Dedifferentiated amniotic fluid mesenchymal stem cell (primary cell): Measurements from ENCODE around the gene CENPN.

Experiments
- DNase-seq: peaks from one replicate; pipeline ENCODE4 v3.0.0-alpha.2; 2016; ENCODE audit errors: extremely low spot score

CENPN gene

GRCh38 chr16:81006813-81007695, at the start of gene CENPN, which contains the start of gene CMC2:
Gene CENPN (plus strand): TSS chr16:81007214. CDS start chr16:81011940, 4,726 bp downstream.
Gene CMC2 (minus strand): TSS chr16:81006885. CDS start chr16:80997394, 9,491 bp downstream.
- DNase-seq: peak; percentile 99

- no peak for DNase-seq
Measured at GRCh38 chr16:80958284-80958683, 48.7 kb upstream of the CENPN start.

GRCh38 chr16:80962879-80963278, 44.1 kb upstream of the CENPN start:
- no peak for DNase-seq

- DNase-seq: no peak
Measured at GRCh38 chr16:80964351-80964750, 42.7 kb upstream of the CENPN start.

GRCh38 chr16:80966617-80967016, 40.4 kb upstream of the CENPN start:
- no peak for DNase-seq

GRCh38 chr16:80968386-80969113, 38.5 kb upstream of the CENPN start:
- DNase-seq: no peak

GRCh38 chr16:80969114-80969484, 37.9 kb upstream of the CENPN start:
- DNase-seq: no peak

GRCh38 chr16:80971819-80972218, 35.2 kb upstream of the CENPN start:
- no peak for DNase-seq

GRCh38 chr16:80972611-80973010, 34.4 kb upstream of the CENPN start:
- DNase-seq: no peak

GRCh38 chr16:80973991-80974390, 33.0 kb upstream of the CENPN start:
- DNase-seq: no peak

GRCh38 chr16:80974649-80975376, 32.2 kb upstream of the CENPN start:
- no peak for DNase-seq

- no peak for DNase-seq
Measured at GRCh38 chr16:80976946-80977345, 30.1 kb upstream of the CENPN start.

- no peak for DNase-seq
Measured at GRCh38 chr16:80981103-80981502, 25.9 kb upstream of the CENPN start.

GRCh38 chr16:80982646-80983045, 24.4 kb upstream of the CENPN start:
- DNase-seq: no peak

- DNase-seq: no peak
Measured at GRCh38 chr16:80984124-80984892, 22.7 kb upstream of the CENPN start.

- DNase-seq: no peak
Measured at GRCh38 chr16:80985611-80986010, 21.4 kb upstream of the CENPN start.

- DNase-seq: no peak
Measured at GRCh38 chr16:80986557-80986956, 20.5 kb upstream of the CENPN start.

- no peak for DNase-seq
Measured at GRCh38 chr16:80988756-80989155, 18.3 kb upstream of the CENPN start.

- DNase-seq: no peak
Measured at GRCh38 chr16:80989801-80990200, 17.2 kb upstream of the CENPN start.

GRCh38 chr16:80990577-80990976, 16.4 kb upstream of the CENPN start:
- DNase-seq: no peak

- DNase-seq: no peak
Measured at GRCh38 chr16:80990978-80991377, 16.0 kb upstream of the CENPN start.
